NCI-H82 (cell line): ENCODE measurements around the gene TXN2.
A peak's percentile ranks its signal among the peaks of the same experiment; 100 is the strongest.
"Not testable (repeated sequence)": the region's sequence is repeated elsewhere in the genome, so short reads cannot be mapped to it uniquely, and the experiment has no call there.

Experiments used
- DNase-seq: peaks from one replicate; lab custom pipeline; 2025; lab: John Stamatoyannopoulos, UW

TXN2 gene

GRCh38 chr22:36481393-36482168, at the start of gene TXN2:
Gene TXN2, minus strand, starts transcription at chr22:36481640. Its CDS starts 803 bp downstream, at chr22:36480837.
- DNase-seq = peak; percentile 98

DNA sequence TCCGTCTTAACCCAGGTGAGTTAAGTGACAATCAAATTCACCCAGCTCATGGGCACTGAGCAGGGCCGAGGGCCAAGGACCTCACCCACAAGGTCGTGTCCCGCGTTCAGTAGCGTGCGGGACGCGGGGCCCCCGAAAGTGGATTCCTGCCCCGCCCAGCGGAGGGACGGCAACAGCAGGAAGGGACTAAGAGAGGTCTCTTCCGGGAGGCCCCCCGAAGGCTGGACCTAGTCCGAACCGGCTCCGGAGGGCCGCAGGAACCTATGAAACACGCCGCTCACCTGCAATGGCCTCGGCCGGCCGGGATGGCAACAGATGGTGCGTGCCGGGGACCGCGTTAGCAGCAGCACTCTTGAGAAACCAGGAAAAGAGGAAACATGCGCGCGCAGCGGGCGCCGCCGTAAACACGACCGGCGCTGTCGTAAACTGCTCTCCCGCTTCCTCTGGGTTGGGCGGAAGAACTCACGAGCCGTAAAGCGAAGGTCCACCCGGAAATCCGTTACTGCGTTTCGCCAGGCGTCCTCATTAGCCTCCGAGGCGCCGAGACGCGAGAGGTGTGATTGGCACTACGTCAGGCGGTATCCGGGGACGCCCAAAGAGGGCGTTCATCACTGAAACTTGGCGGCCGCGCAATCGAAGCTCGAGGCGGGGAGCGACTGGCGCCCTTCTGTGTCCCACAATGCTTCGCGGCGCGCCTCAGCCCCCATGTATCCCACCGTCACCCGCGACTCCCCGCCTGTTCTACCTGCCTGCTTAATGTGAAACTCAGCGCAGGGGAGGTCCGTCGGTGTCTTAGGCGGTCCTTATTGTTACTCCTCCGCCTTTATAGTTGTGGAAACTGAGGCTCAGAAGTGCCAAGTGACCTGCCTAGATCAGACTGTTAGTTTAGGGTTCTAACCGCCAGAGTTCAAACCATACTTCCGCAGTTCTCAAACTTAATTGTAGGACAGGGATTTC, 47.6 kb upstream of the TXN2 start, which contains the start of gene EIF3D:
Gene EIF3D, minus strand, starts transcription at position 372 of the 957 bp plus-strand sequence. CDS start 3,045 bp downstream, outside the sequence.
- DNase-seq = peak; percentile 99

GRCh38 chr22:36528341-36528740, 46.9 kb upstream of the TXN2 start:
- DNase-seq = peak; percentile 37

DNA sequence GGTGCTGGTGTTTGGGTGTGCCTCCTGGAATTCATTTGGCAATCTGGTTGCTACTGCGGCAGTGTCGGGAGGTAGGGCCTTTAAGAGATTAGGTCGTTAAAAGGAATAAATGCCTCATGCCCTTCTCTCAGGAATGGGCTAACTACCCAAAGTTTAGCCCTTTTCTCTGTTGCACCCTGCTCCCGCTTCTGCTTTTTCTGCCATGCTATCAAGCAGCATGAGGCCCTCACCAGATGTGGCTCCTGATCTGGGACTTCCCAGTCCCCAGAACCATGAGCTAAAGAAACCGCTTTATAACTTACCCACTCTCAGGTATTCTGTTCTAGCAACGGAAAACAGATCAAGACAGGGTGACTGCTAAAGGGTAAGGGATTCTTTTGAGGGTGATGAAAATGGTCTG, 41.2 kb upstream of the TXN2 start:
- DNase-seq = no peak

GRCh38 chr22:36520423-36520822, 39.0 kb upstream of the TXN2 start:
- DNase-seq = no peak

GRCh38 chr22:36519906-36520305, 38.5 kb upstream of the TXN2 start:
- DNase-seq = not testable (repeated sequence)

GRCh38 chr22:36514766-36515165, 33.3 kb upstream of the TXN2 start:
- no peak for DNase-seq

DNA sequence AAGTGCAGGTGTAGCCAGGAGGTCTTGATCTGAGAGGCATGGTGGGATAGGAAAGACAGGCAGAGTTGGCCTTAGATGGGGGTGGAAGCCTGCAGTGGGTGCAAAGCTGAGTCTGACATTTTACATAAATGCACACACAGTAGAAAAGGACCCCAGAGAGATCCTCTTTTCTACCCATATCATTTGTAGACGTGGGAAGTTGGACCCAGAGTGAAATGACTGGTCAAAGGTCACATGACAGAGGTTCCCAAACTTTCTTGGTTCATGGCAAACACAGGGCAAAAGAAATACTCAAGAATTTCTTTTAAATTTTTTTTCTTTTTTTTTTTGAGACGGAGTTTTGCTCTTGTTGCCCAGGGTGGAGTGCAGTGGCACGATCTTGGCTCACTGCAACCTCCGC, 31.6 kb upstream of the TXN2 start:
- DNase-seq = no peak

DNA sequence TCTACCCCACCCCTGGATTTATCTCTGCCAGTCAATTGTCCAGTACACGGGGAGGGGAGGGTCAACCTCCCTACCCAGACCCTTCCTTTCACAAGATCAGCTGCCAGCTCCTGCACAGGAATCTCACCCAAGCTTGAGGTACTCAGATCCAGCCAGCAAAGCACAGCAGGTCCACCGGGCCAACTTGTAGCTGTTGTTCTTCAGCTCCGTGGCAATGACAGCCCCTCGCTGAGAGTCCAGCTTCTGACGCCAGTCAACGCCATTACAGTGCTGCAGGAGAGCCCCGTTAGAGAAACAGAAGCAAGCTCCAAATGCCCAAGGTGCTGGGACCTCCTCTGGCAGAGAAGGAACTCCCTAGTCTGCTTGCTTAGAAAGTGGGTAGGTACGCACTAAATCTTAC, 30.9 kb upstream of the TXN2 start:
- no peak for DNase-seq

DNA sequence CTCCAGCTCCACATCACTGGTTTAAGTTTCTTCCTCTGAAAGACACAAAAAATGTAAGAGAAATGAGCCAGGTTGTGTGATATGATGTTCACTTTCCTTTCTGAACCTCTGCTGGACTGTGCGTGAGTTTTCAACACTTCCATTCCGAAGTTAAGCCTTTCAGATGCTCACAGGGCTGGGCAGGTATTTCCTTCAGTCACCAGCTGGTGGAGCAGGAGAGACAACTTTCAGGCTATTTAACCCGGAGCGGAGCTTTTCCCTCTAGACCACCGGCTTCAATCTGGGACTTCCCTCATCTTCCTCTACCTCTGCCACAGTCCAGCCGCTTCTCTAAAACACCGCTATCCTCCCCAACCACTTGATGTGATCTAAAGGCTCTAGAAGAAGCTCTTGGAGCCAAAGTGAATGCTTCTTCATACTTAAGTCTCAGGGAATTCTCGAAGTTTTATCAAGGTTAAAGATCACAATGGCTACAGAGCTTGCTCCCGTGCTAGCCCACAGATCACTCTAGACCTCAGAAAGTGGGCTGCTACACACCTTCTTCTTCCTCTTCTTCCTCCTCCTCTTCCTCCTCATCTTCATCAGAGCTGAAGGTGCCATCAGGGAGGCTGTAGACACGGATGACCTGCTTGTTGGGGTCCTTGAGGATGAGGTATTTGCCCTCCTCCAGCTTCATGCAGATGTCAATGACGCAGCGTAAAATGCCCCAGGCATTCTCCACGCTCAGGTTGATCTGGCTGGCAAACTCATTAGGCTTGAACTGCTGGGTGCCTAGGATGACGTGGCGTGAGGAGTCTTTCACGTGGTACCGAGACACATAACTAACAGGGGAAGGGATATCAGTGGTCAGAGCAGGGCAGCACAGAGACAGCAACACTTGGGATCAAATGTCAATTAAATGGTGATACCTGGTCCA, 29.8 kb upstream of the TXN2 start:
- DNase-seq = peak; percentile 67

- no peak for DNase-seq
Measured at GRCh38 chr22:36510384-36510783, 28.9 kb upstream of the TXN2 start.

- no peak for DNase-seq
Measured at GRCh38 chr22:36507518-36508010, 26.1 kb upstream of the TXN2 start.

DNA sequence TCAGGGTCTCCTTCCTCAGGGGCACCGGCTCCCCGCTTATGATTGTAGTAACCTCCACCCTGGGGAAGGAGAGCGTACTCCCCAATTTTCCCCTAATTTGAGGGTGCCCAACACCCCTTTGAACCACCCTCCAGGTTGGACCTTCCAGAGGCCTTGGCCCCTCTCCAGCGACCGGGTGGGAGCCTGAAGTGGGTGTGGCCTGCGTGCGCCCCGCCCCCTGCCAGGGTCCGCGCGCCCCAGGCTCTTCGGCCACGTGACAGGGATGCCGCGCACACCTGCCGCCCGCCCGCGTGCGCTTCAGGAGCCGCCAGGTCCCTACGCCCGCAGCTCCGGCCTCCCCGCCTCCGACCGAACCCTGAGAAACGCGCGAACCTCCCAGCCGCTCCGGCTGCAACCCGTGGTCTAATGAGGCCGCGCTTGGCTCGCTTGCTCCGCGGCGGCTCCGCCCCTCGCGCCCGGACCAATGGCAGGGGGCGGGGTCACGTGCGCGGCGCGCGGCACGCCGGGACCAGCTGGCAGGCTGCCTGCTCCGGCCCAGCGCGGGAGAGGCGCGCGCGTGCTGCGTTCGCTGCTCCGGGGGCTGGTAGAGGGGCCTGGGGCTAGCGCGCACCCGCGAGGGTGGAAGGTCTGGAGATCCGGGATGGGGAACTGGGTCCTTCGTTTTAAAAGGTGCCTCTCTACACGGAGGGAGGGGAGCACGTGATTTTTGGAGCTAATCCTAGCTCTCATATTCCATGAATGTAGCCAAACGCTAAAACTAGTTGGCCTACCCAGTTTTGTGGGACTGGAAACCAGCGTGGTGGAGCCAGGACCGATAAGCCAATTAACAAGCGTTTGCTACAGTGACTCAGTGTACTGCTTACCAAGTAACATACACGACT, 25.4 kb upstream of the TXN2 start, which contains the start of gene FOXRED2:
Gene FOXRED2, minus strand, starts transcription at position 404 of the 881 bp plus-strand sequence. CDS start 618 bp downstream, outside the sequence.
- peak; percentile 89 for DNase-seq

DNA sequence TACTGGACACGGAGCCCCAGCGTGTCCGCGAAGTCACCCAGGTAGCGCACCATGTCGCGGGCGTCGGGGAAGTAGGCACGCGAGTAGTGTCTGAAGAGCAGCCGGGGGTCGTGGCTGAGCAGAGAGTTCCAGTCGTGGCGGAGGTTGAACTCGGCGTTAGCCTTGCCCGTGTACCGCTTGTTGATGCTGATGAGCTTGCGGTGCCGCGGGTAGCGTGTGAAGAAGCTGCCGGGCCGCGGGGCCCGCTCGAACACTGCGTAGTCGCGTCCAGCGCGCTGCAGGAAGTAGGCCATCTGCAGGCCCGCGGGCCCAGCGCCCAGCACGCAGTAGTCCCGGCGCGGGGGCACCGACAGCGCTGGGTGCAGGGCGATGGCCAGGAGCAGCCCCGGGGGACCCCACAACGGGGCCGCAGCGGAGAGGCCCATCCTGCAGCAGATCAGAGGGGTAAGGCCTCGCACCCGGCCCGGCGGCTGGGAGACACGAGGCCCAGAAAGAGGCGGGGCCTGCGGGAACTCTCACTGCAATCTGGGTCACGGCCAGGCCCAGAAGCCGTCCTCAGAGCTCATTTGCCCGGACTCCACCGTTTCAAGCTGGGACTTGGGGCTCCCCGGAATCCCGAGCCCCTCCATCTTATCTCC, 24.7 kb upstream of the TXN2 start:
- no peak for DNase-seq

DNA sequence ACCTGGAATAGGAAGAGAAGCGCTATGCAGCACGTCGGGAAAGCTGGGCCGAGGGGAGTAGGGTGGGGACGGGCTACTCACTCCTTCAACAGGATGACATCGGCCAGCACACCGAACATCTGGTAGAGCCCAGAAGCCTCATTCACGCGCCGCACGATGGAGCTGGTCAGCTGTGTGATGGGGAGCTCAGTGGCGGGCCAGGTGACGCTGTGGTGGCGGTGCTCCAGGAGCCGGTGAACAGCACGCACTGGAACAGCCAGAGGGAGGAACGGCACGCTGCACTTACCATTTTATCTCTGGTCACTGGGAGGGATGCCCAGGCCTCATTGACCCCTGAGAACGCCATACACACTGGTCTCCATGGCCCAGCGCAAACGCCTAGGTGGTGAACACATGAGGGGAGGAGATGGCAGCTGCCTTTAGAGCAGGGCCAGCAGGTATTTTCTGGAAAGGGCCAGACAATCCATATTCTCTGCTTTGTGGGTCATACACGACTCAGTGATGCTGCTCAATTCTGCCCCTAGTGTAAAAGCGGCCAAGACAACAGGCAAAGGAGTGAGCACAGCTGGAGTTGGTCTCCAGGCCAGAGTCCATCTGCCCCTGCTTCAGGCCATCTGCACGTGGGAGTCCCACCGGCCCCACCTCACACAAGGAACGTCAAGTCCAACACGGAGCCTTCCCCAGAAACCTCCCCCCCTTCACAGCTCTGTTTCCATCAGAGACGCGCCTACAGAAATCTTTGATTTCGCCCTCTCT, 16.6 kb upstream of the TXN2 start:
- DNase-seq = no peak

DNA sequence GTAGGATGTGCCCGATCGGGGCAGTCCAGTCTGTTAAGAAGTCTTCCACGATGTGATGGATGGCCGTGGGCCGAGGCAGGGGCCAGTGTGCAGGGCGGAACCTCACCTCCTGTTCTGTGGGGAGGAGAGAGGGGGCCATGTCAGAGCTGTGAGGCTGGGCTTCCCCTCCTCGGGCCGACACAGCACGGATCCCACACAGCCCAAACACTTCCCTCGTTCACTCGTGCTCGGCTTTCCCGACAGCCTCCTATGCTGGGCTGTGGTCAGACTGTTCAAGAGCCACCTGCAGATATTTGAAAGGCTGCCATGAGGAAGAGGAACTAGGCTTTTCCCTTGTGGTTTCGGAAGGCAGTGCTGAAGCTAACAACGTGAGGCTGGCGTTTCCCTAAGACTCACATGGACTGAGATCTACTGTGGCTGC, 12.3 kb upstream of the TXN2 start:
- no peak for DNase-seq

DNA sequence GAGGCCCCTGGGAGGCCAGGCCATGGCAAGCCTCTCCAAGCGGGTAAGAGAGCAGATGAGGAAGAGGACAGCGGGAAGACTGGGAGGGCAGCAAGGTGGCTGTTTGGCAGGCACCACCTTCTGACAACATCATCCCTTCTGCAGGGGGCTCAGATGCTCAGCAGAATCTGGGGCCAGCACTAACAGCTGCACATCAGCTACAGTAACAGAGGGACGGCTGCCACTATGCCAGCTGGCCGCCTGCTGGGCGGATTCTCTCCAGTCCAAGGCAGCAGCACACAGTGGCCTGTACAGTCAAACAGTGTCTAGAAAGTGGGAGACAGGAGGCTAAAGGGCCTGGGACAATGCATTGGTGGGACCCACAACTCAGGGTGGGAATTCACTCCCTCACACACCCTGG, 10.7 kb upstream of the TXN2 start:
- DNase-seq = no peak

GRCh38 chr22:36491155-36491554, 9.7 kb upstream of the TXN2 start:
- no peak for DNase-seq
